RPMI7951 (cell line): Measurements from ENCODE around the gene KIF21A. TPM values are rescaled to one million over a fixed set of nuclear protein-coding genes. Genes with fewer than 3 reads are reported as not detected.
A peak's percentile ranks its signal among the peaks of the same experiment; 100 is the strongest.
"Not testable (repeated sequence)": the region's sequence is repeated elsewhere in the genome, so short reads cannot be mapped to it uniquely, and the experiment has no call there.

ENCODE experiments used
- DNase-seq: peaks from one replicate; pipeline ENCODE4 v3.0.0-alpha.2; 2012; ENCODE audit warnings: low read depth
- total RNA-seq: library from RNA; depleted of rRNA; stranded (reverse); fragments of >200 nt; shearing (Covaris generic); gene quantifications from 2 replicates; pipeline ENCODE4 v1.2.3, GENCODE V29; 2014; rRNA removed

KIF21A gene, protein sequence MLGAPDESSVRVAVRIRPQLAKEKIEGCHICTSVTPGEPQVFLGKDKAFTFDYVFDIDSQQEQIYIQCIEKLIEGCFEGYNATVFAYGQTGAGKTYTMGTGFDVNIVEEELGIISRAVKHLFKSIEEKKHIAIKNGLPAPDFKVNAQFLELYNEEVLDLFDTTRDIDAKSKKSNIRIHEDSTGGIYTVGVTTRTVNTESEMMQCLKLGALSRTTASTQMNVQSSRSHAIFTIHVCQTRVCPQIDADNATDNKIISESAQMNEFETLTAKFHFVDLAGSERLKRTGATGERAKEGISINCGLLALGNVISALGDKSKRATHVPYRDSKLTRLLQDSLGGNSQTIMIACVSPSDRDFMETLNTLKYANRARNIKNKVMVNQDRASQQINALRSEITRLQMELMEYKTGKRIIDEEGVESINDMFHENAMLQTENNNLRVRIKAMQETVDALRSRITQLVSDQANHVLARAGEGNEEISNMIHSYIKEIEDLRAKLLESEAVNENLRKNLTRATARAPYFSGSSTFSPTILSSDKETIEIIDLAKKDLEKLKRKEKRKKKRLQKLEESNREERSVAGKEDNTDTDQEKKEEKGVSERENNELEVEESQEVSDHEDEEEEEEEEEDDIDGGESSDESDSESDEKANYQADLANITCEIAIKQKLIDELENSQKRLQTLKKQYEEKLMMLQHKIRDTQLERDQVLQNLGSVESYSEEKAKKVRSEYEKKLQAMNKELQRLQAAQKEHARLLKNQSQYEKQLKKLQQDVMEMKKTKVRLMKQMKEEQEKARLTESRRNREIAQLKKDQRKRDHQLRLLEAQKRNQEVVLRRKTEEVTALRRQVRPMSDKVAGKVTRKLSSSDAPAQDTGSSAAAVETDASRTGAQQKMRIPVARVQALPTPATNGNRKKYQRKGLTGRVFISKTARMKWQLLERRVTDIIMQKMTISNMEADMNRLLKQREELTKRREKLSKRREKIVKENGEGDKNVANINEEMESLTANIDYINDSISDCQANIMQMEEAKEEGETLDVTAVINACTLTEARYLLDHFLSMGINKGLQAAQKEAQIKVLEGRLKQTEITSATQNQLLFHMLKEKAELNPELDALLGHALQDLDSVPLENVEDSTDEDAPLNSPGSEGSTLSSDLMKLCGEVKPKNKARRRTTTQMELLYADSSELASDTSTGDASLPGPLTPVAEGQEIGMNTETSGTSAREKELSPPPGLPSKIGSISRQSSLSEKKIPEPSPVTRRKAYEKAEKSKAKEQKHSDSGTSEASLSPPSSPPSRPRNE (N-terminal part only)
- 8.8 and 11.9 TPM in 2 replicates for total RNA-seq

DNA sequence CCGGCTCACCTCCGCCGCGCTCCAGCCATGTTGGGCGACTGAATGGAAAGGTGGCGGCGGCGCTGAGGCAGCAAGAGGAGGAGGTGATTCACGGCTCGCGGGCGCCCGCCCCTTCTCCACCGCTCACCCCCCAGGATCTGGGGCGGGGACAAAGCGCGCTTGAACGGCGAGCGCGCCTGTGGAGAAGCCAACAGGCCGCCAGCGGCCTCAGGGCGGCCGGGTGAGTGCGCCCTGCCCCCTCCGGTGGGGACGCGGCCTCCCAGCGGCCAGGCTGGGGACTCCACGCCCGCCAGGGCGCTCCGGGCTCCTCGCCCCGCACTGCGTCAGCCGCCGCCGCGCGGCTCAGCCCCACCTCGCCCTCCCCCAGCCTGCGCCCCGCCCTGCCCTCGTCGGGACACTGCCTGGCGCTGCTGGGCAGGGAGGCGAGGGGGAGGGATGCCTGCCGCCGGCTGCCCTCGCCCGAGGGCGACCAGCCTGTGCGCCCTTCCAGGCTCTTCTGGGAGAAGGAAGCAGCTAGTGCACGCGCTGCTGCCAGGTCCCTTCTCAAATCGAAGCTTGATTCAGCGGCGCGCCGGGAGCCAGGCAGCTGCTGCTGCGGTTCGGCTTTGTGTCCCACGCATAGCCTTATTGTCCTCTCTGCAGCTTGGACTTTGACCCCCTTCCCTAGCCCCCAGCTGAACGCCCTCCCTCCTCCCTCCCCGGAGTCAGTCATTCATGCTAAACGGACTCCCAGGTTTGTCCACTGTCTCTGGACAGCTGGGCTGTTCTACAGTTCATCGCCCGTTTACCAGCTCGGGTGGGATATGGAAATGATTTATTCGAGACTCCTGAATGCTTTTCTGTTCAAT lies at the start of gene KIF21A:
Gene KIF21A, minus strand, starts transcription at position 40 of the 848 bp plus-strand sequence. CDS start 150 bp downstream, outside the sequence.
- peak; percentile 91 for DNase-seq

DNA sequence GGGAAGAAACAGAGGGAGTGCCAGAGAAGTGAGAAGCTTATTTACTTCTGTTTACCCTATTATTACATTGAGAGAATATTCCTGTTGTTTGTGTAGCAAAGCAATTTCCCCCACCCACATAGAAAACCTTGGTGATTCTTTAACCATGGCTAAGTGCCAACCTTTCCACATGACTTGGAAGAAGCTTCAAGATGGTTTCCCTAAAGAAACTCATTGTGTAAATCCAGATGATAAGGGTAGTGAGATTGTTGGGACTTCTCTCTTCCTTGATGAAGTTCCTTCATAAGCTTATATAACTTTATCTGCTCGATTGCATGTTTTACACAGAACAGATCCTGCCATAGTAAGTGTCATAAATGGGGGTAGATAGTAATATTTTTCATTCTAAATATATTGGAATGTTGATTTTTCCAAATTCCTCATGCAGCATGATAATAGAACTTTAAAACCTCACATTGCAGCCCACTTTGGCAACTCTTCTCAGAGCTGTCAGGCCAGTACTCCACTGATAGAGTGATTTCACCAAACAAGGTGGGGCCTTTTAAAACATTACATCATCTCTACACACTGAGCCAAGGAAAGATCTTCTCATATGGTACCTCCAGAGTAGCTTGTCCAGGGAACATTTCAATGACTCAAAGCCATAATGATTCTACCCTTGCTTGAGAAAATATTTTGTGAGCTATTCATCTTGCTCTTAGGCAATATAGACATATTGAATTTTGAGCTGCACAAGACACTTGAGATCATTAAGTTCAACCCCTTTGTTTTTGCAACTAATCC lies 47.8 kb upstream of the KIF21A start:
- DNase-seq: no peak

DNA sequence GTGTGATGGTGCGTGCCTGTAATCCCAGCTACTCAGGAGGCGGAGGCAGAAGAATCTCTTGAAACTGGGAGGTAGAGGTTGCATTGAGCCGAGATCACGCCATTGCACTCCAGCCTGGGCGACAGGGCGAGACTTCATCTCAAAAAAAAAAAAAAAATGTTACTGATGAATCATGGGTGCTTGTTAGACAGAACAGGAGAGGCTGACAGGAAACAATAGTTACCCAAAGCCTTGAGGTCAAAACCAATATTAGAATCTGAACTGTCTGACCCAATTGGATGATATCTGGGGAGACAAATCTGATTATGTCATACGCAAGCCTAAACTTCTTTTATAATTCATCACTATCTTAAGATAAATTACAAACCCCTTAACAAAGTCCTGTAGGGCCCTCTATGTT lies 40.7 kb upstream of the KIF21A start:
- DNase-seq: no peak

DNA sequence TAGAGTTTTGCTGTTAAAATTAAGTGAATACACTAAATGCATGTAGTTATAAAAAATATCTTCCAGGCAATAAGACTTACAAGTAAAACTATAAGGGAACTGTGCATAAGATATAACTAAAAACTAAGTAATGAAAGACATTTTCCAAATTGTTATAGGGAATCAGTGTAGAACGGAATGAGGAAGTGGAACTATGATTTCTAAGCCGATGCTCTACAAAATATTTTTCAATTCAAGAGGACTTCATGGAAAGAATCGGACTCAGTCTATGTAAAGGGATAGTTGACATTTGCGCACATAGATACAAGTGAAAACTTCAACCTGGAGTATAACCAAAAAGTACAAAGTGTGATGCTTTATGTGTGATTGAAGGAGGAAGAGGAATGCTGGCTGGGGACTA lies 40.1 kb upstream of the KIF21A start:
- DNase-seq: no peak

DNA sequence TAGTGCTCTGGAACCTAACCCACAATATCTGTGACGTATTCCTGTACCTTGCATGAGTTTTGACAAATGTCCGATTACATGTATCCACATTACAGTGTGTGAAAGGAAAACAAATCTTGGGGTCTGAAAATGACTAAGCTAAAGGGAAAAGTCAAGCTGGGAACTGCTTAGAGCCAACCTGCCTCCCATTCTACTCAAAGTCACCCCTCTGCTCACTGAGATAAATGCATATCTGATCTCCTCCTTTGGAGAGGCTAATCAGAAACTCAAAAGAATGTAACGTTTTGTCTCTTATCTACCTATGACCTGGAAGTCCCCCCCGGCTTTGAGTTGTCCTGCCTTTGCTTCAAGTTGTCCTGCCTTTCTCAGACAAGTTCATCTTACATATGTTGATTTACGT lies 34.0 kb upstream of the KIF21A start:
- DNase-seq: no peak

DNA sequence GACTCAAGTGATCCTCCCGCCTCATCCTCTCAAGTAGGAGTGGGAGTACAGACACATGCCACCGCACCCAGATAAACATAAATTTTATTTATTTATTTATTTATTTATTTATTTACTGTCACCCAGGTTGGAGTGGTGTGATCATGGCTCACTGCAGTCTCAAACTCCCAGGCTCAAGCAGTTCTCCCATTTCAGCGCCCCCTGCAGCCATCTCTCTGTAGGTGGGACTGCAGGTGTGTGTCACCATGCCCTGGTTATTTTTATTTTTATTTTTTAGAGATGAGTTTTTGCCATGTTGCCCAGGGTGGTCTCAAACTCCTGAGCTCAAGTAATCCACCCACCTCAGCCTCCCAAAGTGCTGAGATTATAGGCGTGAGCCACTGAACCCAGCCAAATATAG lies 33.2 kb upstream of the KIF21A start:
- no peak for DNase-seq

- not testable (repeated sequence) for DNase-seq
These were observed 32.2 kb upstream of the KIF21A start for GRCh38 chr12:39475136-39475535.

- DNase-seq: peak; percentile 2
These were observed 24.5 kb upstream of the KIF21A start for GRCh38 chr12:39467432-39467870.

DNA sequence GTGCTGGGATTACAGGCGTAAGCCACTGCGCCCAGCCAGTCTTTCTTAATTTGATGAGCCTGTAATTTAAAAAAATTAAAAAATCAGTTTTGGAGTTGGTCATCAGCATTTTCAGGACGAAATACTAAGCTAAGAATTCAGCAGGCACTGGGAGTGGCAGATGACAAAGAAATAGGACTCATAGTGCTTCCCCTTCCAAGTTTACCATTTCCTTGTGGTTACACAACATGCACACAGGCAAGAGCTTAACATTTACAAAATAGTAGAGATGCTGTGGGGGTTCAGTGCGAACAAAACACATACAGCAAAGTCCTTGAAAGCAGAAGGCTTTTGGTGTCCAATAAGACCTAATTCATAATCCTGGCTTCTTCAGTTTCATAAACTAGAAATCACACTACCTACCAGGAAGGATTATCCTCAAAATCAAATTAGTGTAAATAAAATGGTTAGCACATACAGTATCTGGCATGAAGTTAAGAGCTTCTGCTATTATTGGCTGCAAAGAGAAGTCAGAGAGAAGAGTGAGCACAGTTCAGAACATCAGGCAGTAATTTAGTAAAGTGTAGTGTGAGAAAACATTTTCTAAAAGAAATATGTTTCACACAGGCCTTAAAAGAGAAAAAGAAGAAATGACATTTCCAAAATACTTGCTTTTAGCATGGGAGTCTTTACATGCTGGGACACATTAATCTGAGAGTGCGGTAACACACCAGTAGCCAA lies 22.2 kb upstream of the KIF21A start:
- DNase-seq: no peak

GRCh38 chr12:39461059-39461458 lies 18.1 kb upstream of the KIF21A start:
- no peak for DNase-seq

DNA sequence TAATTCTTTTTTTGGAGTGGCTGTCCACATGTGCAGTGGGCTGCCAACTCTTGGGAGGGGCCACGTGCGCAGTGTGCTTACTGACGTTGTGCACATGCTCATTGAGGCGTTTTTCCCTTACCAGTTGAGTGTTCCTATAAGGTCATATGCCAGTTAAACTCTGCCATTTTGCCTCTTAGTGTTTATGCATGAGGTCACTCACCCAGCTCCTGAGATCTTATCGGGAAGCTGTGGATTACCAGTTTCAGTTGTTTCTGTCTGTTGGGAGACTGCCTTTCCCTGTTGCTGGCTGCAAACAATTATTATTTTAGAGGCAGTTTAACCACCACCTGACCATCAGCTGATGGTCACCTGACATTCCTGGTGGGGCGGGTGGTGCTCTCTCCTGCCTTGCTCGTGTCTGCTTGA lies 16.1 kb upstream of the KIF21A start:
- peak; percentile 6 for DNase-seq

GRCh38 chr12:39451977-39452376 lies 9.1 kb upstream of the KIF21A start:
- no peak for DNase-seq

DNA sequence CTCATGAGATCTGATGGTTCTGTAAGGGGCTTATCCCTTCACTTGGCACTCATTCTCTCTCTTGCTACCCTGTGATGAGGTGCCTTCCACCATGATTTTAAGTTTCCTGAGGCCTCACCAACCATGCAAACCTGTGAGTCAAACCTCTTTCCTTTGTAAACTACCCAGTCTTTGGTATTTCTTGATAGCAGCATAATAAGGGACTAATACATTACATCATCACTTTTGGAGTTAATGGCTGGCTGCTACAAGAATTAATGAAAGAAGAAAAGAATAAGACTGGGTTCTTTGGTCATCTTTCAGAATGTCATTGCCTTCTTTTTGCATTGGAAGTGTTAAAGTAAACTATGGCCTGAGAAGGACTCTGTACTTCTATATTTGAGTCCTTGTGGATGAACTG lies 5.1 kb upstream of the KIF21A start:
- no peak for DNase-seq

GRCh38 chr12:39443929-39444209 lies 949 bp upstream of the KIF21A start:
- peak; percentile 24 for DNase-seq

- no peak for DNase-seq
These were observed 164 bp downstream of the KIF21A start for GRCh38 chr12:39442831-39443080.

DNA sequence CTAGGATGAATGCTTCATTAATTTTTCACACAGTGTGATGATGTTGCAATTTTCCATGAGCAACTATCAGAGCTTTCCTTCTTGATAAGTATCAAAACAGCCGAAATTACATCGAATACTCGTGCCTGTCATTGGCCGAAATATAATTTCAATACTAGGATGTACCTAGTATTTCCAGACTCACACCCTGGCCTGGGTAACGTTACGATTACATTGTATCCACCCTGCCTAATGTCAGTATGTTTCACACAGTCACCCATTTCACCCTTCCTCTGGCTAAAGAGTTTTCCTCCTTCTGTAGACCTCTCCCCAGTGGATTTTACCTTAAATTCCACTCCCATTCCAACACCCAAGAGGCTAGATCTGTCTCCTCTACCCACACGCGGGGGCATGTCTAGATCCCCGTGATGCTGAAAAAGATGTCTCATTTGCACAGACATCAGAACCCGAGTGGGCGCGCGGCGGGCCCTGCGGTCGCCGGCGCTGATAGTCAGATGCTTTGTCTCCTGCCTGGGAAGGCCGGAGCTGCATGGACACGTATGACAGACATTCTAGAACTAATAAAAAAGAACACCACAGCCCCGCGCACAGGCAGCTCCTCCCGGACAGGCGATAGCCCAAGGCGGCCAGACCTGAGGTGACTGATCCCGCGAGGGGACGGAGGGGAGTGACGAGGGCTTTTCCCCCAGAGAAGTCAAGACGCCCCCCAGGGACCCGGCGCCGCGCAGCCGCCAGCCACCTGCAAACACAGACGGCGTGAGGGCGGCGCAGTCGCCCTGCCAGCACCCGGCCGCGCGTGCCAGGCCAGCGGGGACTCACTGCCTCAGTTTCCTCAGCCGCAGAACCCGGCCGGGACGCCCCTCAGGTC lies 723 bp downstream of the KIF21A start:
- DNase-seq: peak; percentile 33

DNA sequence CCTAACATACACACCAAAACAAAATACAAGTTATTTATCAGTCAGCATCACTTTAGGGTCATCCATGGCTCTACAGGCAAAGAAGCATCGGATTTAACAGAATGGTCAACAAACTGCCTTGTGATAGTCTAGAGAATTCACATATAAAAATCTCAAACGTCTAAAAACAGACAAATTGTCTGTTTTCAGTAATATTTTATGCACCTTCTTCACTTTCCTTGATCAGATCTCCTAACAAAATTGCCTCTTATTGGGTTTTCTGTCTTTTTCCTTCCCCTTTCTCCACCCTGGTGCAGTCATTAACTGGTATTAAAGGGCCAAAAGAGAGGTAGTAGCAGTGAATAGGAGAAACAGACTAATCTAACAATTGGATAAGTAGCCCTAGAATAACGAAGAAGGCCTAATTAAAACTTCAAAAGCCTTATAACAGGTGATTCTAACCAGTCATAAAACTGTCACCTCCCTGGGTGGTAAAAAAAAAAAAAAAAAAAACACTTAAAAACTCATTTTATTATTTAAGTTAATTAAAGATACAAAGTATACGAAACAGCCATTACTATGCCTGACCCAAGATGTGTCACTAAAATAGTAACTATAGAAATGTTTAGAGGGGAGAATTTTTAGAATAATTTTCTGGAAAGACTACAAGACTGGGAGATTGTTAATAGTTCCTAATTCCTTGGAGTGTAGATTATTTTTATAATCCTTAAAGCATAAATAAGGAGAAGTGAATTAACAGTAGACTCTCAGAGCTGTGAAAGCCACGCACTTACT lies 1.5 kb downstream of the KIF21A start:
- no peak for DNase-seq

GRCh38 chr12:39440781-39441180 lies 2.1 kb downstream of the KIF21A start:
- no peak for DNase-seq
